HT-29 (cell line): ENCODE data around the gene PET117. TPM values are rescaled to one million over a fixed set of nuclear protein-coding genes. Genes with fewer than 3 reads are reported as not detected.
A peak's percentile ranks its signal among the peaks of the same experiment; 100 is the strongest.
"Not testable (repeated sequence)": the region's sequence is repeated elsewhere in the genome, so short reads cannot be mapped to it uniquely, and the experiment has no call there.

Source experiments
- DNase-seq: peaks from one replicate; pipeline ENCODE4 v3.0.0-alpha.2; 2015; ENCODE audit warnings: low spot score
- total RNA-seq: library from RNA; depleted of rRNA; stranded (reverse); fragments of >200 nt; shearing (Covaris generic); gene quantifications from 2 replicates; pipeline ENCODE4 v1.2.3, GENCODE V29; 2014; rRNA removed

PET117 gene, protein sequence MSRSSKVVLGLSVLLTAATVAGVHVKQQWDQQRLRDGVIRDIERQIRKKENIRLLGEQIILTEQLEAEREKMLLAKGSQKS
- total RNA-seq: 10.2 and 10.4 TPM in 2 replicates

DNA sequence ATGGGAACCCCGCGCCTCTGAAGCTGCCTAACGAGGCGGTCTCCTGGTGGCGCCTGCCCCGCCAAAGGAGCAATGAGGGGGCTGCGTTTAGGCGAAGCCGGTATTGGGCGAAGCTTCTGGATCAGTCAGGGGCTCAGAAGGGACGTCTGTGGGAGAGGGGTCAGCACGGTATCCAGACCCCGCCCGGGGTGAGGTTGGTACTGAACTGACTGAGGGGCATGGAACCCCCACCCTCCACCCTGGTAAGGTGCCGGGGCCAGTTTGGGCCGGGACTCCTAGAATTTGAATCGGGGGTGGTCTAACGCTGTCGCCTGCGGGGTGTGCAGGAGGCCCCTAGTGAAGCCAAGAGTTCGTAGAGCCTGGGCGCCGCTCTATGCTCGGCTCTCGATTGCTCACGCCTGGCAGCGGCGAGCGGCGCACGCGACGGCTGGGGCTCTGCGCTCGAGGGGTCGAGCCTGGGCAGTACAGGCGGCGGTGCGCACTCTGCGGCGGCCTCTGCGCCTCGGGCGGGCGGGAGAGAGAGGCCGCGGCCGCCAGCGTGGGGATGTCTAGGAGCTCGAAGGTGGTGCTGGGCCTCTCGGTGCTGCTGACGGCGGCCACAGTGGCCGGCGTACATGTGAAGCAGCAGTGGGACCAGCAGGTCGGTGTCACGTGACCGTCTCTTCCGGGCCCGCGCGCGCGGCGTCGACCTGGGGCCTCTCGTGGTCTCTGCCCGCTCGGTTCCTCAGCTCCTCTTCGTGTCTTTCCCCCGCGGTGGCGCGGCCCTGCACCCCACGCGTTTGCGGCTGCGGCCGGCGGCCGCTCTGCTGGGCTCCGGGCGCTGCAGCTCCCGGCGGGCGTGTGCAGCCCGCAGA lies at the start of gene PET117, which contains the start of gene KAT14:
Gene PET117 (plus strand): TSS at position 452 of the 854 bp plus-strand sequence. CDS start 93 bp downstream, at position 545.
Gene KAT14 (plus strand): TSS at position 452 of the 854 bp plus-strand sequence. CDS start 4,798 bp downstream, outside the sequence.
- DNase-seq: peak; percentile 94

DNA sequence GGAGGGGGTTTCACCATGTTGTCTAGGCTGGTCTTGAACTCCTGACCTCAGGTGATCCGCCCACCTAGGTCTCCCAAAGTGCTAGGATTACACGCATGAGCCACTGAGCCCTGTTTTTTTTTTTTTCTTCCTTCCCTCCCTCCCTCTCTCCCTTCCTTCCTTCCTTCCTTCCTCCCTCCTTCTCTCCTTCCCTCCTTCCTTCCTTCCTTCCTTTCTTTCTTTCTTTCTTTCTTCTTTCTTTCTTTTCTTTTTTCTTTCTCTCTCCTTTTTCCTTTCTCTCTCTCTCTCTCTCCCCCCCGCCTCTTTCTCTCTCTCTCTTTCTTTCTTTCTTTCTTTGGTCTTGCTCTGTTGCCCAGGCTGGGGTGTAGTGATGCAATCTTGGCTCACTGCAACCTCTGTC lies 49.4 kb upstream of the PET117 start:
- DNase-seq: not testable (repeated sequence)

DNA sequence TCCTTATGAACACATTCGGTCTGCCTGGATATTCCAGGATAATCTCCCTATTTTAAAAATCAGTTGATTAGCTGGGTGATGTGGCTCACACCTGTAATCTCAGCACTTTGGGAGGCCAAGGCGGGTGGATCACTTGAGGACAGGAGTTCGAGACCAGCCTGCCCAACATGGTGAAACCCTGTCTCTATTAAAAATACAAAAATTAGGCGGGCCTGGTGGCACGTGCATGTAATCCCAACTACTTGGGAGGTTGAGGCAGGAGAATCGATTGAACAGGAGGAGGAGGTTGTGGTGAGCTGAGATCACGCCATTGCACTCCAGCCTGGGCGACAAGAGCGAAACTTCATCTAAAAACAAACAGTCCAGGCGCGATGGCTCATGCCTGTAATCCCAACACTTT lies 48.8 kb upstream of the PET117 start:
- not testable (repeated sequence) for DNase-seq

DNA sequence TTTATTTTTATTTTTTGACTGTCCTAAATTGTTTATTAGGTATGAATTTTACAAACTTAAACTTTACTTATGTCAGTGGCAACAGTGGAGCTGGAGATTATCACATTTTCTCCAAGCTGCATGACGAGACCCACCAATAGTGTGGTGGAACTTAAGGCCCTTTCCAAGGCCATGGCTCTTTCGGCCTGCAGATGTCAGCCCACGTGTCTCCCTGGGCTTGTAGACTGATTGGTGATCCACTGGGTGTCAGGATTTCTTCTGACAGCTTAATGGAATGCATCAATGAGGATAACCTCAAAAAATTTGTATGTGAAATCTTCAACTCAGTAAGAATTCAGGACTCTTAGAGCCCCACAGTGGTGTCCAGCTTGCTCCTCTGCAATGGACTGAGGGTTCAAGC lies 47.6 kb upstream of the PET117 start:
- DNase-seq: peak; percentile 19

DNA sequence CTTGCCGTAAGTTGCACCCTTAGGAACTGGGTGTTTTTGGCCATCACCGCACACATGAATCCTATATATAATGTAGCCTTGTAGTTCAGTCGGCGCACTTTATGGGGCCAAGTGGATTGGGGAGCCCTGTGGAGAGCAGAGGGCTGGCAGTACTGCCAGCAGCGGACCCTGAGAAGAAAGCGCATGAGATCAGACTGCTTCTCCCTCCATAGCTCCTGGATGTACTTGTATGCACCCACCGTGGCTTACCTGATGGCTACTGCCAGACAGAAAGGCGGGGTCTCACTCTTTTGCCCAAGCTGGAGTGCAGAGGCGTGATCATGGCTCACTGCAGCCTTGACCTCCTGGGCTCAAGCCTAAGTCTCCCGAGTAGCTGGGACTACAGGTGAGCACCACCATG lies 47.2 kb upstream of the PET117 start:
- DNase-seq: no peak

DNA sequence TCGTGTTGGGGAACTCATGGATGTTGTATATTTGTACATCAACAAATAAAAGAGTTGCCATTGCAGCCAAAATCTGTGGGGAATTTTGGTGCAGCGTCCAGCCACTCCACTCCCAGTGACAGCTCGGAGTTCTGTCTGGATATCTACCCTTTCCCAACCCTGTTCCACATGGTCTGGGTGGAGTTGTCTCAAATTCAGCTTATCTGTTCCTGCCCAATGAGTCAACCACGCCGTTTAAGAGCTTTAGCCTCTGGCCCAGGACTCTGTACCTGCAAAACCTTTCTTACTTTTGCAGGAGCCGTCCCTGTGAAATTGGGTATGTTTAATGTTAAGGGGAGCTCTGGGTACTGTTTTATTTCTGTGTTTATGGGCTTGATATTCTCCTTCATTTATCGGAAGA lies 46.0 kb upstream of the PET117 start:
- DNase-seq: no peak

DNA sequence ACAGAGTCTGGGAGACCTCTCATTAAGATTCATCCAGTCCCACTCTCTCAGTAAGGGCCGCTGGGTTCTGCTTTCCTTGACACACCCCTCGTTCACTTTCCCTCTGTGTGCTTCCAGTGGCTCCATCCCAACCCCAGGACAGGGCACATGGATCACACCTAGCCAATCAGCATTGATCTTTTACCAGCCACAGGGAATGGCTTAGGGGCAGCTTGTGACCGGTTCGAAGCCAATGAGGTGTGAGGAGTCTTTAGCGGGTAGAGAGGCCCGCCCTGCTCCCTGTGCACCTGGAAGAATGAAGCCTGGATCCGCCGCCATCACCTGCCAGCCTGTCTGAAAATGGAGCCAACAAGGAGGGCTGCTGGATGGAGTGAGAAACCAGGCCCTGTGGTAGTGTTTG lies 44.8 kb upstream of the PET117 start:
- no peak for DNase-seq

DNA sequence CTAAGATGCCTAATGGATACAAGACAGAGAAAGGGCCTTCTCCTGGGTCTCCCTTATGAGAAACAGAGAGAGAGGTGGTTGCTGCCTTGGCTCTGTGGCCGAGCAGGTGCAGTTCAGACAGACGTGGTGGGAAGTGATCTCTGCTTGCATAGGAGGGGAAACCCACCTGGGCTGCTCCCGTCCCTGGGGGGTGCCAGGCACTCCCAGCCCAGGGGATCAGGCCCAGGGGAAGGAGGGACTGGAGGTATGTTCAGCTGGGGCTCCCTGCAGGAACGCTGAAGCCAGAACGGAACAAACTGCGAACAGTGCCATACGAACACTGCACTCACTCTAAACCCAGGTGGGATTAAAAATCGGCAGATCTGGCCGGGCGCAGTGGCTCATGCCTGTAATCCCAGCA lies 44.3 kb upstream of the PET117 start:
- DNase-seq: no peak

DNA sequence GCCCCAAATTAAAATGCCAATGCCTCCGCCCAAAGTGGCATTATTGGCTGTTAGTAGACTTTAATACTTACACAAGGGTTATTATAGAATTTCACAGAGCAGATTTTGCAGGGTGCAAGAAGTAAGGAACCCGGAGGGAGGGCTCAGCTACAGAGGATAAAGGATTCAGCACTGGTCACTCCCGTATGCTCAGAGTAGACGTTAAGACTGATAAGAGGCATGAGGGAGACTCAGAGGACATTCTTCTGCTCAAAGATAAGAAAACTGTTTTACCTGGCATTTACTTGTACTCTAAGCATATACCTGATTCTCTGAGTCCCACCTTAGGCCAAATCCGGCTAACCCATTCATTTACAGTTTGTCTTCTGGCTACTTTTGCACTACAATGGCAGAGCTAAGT lies 43.5 kb upstream of the PET117 start:
- DNase-seq: no peak

DNA sequence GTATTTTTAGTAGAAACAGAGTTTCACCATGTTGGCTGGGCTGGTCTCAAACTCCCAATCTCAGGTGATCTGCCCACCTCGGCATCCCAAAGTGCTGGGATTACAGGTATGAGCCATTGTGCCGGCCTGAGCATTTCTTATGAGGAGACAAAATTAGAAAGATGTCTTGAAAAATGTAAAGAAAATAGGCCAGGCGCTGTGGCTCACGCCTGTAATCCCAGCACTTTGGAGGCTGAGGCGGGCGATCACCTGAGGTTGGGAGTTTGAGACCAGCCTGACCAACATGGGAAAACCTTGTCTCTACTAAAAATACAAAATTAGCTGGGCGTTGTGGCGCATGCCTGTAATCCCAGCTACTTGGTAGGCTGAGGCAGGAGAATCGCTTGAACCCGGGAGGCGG lies 37.1 kb upstream of the PET117 start:
- not testable (repeated sequence) for DNase-seq

DNA sequence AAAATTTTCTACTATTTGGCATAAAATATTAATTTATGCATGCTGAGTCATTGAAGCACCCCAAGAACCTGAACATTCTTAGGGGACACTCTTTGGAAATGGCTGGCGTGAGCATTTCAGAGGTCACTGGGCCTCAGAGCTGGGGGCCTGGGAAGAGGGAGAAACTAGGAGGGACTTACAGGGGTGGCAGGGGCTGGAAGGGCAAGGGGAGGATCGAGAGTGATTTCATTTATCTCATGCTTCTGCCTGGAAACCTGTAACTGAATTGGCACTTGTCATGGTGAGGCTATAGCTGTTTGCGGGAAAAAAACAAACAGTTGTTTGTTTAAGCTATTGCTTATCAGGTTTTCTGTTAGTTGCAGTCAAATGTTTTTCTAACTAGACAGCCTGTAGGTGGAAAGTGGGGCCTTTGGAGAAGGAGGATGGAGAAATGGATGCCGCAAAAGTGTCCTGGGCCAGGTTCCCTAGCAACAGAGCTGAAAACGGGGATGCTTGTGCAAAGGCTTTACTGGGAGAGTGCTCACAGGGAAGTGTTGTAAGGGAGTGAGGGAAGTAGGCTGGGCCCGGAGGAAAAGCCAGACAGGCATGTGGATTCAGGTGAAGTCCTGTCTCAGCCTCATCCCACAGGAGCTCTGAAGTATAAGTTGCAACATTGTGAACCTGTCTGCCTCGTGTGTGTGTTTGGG lies 36.4 kb upstream of the PET117 start:
- DNase-seq: no peak

DNA sequence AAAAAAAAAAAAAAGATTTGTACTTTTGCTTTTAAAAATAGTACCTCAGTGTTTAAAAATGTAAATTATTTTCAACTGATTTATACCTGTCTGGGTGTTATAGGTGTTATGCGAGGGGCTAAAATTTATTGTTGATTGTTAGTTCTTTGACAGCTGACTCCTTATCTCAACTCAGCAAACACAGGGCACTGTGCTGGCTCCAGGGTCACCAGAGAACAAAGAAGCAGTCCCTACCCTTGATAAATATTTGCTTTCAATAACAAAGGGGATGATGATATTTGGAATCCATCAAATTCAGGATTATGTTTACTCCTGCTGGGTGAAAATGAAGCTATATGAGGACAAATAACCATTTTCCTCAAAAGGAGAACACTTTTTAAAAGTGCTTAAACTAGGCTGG lies 34.2 kb upstream of the PET117 start:
- DNase-seq: no peak

DNA sequence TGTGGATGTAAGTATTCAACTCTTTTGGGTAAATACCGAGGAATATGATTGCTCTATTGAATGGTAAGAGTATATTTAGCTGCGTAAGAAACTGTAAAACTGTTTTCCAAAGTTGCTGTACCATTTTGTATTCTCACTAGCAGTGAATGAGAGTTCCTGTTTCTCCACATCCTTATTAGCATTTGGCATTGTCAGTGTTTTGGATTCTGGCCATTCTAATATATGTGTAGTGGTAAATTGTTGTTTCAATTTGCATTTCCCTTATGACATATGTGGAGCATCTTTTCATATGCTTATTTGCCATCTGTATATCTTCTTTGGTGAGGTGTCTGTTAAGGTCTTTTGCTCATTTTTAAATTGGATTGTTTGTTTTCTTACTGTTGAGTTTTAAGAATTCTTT lies 29.3 kb upstream of the PET117 start:
- DNase-seq: no peak

DNA sequence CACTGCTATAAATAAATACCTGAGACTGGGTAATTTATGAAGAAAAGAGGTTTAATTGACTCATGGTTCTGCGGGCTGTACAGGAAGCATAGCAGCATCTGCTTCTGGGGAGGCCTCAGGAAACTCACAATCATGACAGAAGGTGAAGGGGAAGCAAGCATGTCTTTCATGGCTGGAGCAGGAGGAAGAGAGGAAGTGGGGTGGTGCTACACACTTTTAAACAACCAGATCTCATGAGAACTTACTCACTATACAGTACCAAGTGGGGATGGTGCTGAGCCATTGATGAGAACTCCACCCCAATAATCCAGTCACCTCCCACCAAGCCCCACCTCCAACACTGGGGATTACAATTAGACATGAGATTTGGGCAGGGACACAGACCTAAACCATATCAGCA lies 9.1 kb upstream of the PET117 start:
- DNase-seq: not testable (repeated sequence)

DNA sequence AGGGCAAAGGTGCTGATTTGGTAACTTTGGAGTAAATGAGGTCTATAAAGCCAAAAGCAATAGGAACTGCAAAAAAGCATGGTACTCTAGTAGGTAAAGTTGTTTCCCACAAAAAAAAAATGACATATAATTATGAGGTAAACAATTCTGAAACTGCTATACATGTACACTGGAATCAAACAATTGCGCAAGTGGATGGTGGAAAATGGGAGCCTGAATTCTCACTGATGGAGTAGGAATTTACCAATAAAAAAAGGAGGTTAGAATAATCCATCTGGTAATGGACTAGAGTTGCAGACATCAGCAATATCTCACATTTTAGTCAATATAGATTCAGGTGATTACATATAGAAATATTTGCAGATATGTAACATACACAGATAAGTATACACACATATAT lies 5.0 kb upstream of the PET117 start:
- DNase-seq: no peak

DNA sequence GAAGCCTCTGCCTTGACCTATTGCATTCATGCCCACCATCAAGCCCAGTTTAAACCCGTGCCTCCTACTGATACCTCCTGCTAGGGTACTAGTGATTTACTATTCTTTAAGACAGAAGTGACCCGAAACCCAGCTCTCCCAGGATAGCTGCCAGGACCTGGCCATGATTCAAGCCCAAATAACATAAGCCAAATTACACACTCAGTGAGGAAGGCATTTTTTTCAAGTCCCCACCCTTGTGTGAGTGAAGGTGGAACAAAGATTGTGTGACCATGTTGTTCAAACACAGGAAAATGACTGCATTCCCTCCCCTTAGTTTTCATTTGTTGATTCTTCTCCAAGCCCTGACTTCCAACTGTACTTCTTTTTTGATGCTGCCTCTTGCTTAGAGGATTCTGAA lies 3.7 kb upstream of the PET117 start:
- DNase-seq: no peak

DNA sequence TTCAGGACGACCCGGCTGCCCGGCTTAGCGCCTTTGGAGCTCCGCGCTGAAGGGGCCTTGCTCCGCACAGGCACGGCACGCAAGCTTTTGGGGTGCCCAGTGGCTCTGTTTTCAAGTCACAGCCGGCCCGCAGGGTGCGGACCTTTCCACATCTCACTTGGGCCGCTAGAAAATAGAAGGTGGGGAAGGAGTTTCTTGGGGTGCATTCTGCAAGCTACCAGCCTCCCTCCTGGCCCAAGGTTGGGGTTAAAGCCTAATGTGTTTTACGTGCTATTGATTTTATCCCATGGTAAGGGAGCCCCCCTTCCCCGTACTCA lies 561 bp downstream of the PET117 start:
- DNase-seq: no peak

DNA sequence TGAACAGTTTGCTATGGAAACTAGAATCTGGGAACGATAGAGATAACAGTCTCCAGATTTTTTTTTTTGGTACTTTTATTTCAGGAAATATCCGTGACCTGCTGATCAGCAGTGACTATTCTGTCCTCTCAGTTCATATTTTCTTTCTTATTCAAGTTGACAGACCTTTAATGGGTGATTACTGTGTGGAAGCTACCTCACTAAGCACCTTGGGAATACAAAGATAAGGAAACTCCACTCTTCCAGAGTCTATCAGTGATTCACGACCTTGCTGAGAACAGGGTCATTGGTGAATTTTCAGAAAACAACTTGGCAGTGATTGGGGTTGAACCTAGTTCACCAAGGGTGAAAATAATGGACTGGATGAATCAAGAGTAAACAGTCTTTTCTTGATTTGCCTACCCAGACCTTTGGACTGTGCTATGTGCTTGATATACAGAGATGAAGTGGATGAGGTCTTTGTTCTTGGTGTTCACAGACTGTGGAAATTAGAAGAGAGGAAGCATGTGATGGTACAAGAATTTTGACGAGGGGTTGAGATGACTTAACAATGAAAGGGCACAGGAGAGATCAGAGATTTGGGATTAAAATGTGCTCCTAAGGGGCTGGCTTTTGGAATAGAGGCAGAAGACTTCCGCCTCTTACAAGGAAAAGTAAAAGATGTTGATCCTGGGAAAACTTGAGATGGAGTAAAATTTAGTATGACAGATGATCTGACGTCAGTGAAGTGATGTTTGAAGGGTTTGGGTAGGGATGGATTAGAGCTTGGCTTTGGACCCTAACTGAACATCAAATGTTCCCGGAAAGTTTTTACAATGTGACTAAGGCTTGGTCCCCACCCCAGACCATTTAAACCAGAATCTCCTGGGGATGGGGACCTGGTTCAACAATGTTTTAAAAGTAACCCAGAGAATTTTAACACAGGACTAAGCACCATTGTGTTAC lies 1.2 kb downstream of the PET117 start:
- DNase-seq: peak; percentile 7

DNA sequence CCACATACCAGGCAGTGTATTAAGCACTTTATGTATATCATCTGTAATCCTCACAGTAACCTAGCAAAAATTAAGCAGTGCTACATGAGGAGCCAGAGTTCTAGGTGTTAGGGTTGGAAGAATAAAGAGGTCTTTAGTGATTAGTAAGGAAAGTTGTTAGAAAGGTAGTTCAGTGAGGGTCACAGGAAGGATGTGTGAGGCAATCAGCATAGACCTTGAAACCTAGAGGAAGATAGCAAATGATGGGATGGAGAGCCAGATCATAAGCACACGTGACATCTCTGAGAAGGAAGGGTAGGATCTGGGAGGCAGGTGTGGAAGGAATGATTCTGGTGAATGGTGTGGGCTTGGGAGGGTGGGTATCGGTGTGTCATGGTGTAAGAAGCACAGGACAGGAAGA lies 2.2 kb downstream of the PET117 start:
- no peak for DNase-seq

DNA sequence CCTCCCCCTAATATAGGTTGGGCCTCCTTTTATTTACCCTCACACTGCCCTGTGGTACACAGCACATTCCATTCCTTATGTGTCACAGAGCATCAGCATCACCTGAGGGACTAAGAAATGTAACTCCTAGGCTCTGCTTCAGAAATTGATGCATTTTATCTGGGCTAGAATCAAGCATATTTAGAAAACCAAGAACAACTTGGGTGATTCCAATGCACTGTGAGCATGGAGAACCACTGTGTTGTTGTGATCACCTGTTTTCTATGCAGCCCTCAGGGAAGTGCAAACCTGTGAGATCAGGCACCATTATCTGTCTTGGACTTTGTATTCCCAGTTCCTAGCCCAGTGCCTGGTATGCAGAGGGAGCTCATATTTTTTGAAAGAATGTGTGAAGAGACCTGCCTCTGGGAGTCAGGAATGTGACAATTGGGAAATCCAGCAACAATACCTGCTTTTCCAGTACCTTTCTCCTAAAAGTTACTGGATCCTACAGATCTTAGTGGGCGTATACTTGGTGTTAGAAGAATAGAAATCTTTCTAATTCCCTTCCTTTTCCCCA lies 7.0 kb downstream of the PET117 start:
- peak; percentile 25 for DNase-seq

DNA sequence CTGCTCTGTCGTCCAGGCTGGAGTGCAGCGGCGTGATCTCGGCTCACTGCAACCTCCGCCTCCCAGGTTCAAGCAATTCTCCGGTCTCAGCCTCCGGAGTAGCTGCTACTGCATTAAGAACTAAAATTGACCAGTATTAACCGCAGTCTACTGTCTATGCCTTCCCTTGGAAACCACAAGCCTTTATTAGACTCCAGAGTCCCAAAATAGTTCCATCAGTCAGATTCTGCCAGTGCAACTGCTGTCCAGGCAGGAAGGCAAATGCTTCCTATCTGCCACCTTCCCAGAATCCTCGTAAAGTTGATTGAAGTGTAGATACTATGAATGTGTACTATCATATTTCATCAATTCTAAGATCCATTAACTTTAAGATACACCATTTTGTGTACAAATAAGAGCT lies 16.7 kb downstream of the PET117 start:
- no peak for DNase-seq
